NAMALWA (cell line): ENCODE measurements around the gene KAZN.
A peak's percentile ranks its signal among the peaks of the same experiment; 100 is the strongest.

Source experiments
- DNase-seq: peaks from one replicate; pipeline ENCODE4 v3.0.0-alpha.2; 2015; ENCODE audit warnings: low spot score

KAZN gene

DNA sequence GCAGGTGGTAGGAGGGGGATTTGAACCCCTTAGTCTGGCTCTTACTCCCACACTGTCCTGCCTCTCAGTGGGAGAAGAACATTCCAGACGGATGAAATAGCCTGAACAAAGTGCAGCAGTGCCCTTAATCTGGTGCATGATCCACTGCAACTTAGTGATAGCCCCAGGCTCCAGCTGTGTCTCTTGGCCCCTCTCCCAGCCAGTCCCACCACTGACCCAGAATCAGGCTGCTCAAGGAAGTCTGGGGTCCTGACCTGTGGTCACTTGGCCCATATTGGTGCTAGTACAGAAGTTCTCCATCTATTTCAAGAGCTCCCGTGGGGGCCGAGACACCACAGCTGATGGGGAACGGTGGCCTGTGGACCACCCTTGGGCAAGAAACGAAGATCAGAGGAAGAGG lies 255.0 kb downstream of the KAZN start:
- DNase-seq, result no peak

DNA sequence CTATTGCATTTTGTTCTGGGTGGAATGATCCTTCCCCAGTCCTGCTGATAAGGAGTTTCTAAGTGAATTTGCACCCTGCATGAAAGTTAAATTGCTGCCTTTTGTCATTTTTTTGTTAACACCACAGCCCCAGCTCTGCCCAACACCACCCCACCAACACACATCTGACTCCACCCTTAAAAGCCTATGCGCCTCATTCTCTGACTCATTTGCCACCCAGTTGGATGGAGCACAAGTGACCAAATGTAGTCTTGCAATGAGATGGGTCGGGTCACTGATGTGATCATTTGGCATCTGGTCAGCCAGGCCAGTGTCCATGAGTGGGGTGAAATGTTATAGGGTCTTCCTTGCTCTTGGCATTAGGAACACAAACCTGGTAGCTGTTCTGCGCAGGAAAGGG lies 256.8 kb downstream of the KAZN start:
- no peak for DNase-seq

DNA sequence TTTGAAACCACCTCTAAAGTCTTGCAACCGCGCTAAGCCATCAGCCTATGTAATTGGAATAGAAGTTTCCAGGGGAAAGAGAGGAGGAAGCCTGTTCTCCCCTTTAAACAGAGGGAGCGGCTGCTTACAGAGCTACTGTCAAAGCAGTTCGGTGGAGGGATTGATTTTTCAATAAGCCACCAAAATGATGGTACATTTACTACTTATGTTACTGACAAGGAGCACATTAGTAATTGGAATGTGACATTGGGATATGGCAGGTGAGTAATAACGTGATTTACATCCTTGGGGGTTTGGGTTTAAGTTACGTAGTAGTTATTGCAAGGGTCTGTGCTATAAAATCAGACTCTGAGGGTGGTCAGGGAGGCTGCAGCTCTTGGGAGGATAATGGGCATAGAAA lies 257.3 kb downstream of the KAZN start:
- no peak for DNase-seq

DNA sequence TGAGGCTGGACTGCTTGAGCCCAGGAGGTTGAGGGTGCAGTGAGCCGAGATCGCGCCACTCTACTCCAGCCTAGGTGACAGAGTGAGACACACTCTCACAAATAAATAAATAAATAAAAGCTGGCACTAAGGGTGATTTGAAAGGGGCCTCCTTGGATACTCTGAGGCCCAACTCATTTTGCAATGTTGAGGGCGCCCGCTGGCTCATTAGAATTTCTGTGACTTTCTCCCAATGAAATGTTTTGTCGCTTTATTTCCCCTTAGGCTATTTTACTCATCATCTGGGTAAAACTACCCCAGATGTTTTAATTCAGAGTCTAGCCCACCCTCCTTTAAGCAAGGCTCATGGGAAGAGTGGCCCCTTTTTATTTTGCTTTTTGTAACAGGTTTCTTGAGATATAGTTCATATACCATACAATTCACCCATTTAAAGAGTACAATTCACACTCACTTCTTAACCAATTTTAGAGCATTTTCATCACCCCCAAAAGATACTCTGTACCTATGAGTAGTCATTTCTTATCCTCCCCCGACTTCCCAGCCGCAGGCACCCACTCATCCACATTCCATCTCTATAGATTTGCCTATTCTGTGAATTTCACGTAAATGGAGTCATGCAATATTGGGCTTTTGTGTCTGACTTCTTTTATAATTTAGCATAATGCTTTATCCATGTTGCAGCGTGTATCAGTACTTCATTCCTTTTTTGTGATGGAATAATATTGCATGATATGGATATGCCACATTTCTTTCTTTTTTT lies 259.1 kb downstream of the KAZN start:
- DNase-seq, result no peak

DNA sequence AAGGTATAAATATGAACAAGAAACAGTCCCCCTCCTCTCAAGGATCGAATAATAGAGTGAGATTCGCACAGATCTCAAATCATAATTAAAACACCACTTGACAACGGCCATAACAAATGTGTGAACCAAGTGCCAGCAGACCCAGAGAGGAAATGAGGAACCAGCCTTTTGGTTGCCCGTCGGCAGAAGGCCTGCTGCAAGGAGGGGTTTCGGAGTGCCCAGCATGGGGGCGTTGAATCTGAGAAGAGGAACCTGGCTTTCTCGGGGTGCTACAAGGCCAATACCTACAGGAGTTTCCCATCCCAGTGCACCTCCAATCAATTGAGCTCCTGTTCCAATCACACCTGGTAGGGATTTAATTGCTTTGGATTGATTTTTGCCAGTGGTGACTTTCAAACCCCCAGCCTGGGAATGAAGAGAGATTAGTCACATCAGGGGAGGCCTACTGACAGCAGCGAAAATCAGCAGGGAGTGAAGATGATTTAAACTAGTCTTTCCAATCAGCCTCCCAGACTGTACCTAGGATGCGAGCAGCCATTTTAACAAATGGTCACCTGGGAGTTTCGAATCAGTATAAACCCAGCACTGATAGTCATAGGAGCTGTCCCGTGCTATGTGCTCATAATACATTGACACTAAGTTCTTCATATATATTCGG lies 263.8 kb downstream of the KAZN start:
- DNase-seq, result no peak

DNA sequence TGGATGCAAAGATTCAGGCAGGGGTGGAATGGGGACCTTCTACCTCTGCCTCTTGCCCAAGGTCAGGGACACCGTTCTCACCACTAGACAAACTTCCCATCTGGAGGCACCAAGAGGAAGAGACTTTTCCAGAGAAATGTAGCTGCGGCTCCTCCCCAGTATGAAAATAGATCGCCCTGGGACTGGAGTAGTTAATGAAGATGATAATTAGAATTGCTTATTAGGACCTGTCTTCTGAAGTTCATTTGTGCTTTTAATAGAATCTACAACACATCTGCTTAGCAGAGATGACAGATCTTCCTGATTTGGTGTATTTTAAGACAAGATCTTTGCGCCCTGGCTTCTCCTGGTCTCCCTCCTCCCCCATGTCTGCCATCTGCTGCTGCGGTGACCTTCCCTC lies 266.6 kb downstream of the KAZN start:
- no peak for DNase-seq

DNA sequence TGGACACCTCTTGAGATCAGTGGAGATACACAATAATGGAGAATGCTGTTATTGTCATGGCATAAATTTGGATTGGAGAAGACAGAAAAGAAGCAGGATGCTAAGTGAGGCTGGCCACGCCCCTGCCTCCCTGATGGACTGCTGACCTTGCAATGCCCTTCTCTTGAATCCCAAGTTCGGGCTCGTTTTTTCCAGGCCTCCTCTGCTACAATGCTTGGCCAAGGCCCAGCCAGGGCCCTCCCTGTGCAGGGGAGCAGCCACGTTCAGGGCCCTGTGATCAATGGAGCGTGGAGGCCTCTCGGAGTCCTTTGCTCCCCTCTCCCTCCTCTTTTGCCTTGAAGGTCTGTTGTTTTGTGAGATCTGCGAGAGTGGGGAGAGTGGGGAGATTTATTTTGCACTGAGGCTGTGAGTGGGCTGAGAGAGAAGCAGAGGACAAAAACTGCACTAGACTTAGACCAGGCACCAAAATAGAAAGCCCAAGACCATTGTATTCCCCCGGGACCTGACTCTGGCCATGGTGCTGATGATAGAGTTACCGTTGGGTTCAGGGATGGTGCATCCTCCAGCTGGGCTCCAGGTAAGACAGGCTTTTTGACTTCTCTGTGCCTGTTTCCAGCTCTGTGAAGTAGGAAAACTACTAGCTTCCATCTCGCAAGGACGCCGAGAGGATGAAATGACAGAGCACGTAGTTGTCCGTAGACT lies 268.6 kb downstream of the KAZN start:
- DNase-seq, result peak; percentile 21

DNA sequence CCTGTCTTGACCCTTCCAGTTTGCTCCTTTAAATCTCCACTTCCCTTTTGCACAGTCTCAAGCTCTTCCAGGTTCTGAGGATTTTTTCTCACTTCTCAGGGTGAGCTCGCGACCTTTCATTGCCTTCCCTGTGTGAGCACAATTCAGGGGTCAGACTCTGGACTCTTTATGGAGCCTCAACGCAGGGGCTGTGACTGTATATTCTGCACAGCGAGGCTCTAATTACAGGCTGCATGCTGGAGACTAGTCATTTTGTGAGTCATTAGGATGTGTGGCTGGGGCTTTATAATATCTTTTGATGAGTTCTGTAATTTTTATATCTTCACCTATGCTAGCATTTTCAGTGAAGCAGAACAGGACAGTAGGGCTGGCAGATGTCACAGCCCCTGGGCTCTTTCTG lies 270.7 kb downstream of the KAZN start:
- no peak for DNase-seq

DNA sequence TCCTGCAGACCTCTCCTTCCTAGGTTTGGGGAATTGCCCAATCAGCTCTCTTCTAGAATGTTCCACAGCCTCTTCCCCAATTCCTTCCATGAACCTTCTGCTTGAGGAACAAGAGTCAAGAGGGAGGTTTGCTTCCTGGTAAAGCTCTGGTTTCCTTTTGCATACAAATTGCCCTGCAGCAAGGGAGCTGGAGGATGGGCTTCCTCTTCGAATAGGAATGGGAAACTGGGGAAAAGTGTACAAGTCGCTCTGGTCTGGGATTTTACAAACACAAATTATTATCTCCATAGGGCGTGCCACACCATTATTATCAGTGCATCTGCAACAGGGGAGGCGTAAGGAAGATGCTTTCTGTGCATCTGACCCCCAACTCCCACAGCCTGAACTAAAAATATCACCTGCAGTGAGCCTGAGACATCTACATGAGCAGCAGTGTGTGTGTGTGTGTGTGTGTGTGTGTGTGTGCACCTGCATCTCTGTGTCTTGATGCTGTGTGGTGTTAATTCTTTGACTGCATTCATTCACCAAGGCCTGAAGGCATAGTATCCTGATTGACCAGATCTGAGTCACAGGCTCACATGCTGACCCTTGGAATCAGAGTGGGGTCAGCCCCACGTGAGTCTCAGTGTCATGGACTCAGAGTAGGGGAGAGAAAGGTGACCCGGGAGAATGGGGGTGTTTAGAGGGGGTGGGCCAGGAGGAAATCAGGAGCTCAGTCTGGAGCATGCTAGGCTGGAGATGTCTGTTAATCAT lies 272.9 kb downstream of the KAZN start:
- DNase-seq, result no peak

DNA sequence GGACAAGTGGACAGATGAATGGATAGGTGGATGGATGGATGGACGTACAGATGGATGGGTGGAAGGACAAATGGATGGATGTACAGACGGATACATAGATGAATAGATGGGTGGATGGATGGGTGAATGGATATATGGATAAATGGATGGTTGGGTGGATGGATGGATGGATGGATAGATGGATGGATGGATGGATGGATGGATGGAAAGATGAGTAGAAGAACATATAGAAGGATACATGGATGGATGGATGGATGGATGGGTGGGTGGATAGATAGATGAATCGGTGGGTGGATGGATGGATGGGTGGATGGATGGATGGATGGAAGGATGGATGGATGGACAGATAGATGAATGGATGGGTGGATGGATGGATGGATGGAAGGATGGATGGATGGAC lies 274.3 kb downstream of the KAZN start:
- no peak for DNase-seq

DNA sequence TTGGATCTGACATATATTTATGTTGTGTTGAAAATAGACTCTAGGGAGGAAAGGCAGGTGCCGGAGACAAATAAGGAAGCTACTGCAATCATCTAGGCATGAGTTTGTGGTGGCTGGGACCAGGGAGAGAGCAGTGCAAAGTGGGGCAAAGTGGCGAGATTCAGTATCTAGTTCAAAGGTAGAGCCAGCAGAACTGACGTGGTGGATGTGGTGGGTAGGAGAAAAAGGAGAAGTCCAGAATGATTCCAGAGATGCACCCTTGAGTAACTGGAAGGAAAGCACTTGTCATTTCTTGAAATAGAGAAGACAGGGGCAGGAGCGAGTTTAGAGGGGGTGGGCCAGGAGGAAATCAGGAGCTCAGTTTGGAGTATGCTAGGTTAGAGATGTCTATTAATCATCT lies 275.2 kb downstream of the KAZN start:
- no peak for DNase-seq

DNA sequence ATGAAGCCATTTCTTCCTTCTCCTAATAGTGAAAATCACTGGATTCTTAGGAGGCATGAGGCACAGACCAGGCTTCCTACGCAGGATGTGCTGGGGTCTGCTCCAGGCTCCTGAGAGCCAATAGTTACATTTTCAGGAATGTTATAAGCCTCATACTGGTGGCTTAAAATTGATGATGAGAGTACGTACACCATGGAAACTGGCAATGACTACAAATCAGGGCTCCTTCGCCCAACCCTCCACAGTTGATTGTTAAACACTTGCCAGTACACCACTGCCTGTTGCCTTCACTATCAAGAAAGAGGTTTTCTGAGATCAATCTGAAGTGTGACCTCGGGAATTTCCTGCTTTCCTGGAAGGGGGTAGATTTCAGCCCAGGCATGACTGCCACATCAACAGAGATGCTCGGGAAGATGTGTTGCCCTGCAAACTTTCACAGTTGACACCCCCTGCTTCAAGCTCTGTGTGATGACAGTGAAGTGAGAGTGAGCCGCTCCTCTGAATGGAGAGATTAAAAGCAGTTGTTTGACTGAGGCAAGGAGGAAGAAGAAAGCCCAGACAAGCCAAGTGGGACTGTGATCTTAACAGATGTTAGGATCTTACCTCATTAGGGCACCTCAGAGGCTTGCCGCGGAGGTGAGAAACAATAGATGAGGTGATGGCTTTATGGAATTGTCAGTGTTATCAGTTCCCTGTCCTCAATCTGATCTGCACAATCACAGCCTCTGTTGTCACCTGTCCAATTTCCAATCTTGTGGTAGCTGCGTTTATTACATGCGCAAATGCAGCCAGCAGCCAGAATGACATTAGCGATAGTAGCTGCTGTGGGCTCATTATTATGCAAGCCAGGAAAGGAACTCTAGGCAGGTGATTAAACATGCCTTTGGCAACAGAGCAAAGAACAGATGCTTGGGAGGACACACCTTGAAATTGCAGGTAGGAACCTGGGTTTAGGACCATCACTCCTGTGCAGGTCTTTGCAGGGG lies 277.3 kb downstream of the KAZN start:
- no peak for DNase-seq

DNA sequence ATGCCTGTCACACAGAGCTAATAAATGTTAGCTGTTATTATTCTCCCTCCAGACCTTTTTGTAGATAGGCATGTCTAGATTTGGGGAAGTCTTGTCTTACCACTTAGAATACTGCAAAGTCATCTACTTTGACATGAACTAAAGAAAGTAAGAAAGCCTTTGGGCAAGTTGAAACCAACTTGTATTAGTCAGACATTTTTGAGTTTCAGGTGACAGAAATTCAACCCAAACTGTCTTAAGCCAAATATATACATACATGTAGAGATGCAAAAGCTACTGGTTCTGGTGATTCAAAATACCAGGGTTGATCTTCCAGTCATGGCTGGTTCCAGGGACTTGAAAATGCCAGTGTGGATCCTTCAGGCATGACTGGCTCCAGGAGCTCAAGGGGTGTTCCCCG lies 278.3 kb downstream of the KAZN start:
- no peak for DNase-seq

DNA sequence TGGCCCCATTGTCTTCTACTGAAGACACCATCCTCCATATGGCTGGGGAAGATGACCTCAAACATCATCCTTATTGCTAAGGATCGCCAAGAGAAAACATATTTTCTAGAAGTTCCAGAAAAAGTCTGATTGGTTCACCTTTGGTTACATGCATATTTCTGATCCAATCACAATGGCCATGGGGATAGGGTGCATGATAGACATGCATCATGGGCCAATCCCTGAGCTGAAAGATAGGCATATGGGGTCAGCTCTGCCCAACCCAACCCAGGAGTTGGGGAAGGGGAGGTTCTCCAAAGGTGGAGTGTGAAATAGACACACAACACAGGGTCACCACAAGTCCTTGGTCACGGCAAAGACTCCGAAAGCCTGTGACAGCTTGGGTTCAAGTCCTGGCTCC lies 278.7 kb downstream of the KAZN start:
- peak; percentile 54 for DNase-seq

DNA sequence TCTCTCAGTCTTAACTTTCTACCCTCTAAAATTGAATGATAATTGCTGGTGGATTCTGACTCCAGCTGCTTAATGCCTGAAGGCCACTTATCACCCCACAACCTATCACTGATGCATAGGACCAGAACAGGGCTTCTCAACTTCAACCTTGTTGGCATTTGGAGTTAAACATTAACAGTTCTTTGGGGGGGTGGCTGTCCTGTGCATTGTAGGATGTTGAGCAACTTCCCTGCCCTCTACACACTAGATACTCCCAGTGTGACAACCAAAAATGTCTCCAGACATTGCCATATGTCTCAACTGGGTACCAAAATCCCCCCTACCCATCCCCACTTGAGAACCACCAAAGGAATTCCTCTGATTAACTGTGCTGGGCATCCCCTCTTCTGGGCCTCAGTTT lies 279.6 kb downstream of the KAZN start:
- DNase-seq, result no peak

DNA sequence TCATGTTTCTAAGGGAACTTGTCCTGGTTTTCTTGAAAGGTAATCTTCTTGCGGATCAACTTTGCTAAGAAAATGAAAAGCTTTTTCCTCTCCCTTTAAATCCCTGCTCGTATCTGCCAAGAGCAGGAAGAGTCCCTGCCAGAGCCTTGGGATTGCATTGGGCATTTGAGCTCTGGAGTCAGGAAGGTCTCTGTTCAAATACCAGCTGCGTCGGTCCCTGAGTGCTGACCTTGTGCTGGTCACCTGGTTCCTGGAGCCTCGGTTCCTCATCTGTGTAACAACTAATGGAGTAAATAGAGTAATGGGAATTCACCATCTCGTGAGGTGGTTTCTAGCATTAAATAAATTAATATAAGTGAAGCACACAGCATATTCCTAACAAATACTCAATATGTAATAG lies 280.5 kb downstream of the KAZN start:
- no peak for DNase-seq

DNA sequence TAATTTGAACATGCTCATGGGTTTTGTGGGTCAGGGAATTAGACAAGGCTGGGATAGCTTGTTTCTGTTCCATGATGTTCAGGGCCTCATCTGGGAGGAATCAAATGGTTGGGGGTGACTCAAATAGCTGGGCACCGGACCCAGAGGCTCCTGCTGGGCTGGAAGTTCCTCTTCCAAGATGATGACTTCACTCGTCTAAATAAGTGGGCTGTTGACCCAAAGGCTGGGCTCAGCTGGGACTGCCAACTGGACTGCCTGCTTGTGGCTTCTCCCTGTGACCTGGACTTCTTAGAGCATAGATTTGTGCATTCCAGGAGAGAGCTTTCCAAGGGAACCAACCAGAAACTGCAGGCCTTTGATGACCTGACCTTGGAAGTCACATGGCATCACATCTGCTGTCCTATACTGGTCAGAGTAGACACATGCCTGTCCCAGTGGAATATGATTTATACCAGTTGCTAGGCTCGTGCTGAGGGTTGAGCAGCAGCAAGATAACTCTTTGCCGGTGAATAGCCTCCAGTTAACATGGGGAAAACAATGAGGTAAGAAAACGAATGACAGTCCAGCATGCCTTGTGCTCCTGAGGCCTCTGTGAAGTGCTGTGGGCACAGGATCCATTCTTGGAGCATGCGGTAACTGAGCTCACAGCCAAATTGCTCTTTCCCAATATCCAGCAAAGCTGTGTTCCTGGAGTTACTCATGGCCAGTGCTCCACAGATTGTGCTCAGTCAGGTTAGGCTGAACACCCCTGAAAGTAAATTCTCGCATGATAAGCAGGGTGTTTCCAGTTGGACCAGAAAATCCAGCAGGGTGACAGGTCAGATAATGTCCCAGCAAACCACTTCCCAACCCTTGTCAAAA lies 282.2 kb downstream of the KAZN start:
- DNase-seq, result no peak

DNA sequence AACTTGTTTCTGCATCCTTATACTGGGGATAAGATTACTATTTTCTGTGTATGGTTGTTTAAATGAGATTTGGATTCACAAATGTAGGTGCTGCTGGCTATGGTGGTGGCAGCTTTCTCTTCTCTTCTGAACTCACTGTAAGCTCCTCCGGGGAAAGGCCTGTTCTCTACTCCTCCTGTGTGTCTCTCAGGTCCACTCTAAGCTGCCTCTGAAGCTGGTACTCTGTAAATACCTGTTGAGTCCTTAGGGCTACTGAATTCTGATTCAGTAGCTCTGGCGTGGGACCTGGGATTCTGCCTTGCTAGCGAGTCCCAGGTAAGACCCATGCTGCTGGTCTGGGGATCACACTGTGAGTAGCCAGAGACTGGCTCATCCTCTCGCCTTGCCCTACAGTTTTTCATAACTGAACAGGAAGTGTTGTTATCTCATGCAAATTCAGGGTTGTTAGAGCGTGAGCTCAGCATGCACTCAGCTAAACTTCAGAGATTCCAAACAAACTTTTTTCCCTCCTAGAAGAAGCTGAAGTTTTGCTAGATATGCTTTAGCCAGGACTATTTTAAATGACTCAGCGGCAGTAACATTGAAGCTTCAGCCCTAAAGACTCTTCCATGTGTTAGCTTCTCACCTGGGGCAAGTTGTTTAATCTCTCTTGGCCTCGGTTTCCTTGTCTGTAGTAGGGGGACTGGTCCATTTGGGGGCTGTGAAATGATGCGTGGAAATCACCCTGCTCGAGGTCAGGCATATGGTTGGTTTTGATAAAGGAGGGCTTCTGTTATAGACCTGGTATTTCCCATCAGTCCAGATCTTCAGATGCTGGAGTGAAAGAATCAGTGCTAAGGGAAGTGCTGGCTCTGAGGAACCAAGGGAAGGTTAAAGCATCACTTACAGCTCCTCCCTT lies 283.5 kb downstream of the KAZN start:
- peak; percentile 81 for DNase-seq

DNA sequence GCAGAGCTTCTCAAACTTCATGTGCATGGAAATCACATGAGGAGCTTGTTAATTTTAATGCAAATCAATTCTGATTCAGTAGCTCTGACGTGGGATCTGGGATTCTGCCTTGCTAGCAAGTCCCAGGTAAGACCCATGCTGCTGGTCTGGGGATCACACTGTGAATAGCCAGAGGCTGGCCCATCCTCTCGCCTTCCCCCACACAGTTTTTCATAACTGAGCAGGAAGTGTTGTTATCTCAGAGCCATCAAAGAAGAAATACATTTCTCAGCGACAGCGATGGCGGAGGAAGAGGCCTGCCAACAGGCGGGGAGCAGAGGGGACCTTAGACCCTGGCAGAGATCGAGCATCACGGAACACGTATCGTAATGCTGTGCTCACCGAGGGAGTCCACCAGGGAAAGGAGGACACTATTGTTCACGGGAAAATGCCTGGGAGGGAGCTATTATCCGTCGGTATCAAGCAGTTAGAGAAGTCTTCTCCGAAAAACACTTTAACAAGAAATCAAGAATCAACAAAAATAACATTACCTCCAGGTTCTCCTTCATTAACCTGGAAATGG lies 286.2 kb downstream of the KAZN start:
- no peak for DNase-seq
